ENCODE data around the gene CADM4. TPM values are rescaled to one million over a fixed set of nuclear protein-coding genes. Genes with fewer than 3 reads are reported as not detected.

The CADM4 gene
- total RNA-seq, 6 experiments from 2014 or later, result 2.2 to 4.7 (median 3.7) TPM

- 62% methylated on average over 4 of the region's 4 CpGs for WGBS (ENCODE audit: insufficient coverage, low coverage, low lambda C conversion rate, missing lambda C conversion rate)
- Histone ChIP-seq H3K4me3 (no peak overlapping the region), H3K27ac (no peak overlapping the region), H3K27me3 (no peaks in the 10 kb centered on the region), H3K36me3 (no peaks in the 10 kb centered on the region), H3K9me3 (no peaks in the 10 kb centered on the region), H3K4me1 (peaks cover 0 to 4% (median 0%) of the 10 kb centered on the region in 4 donors)
- intact Hi-C loops (cut with DNase I), result no loop called here
- no peak for DNase-seq
- ATAC-seq, result no peak
- TF ChIP-seq POLR2A (IDR thresholded peaks at IDR 0.05) (no peak), CTCF (IDR thresholded peaks at IDR 0.05) (no peak)
Measured at GRCh38 chr19:43622070-43622469, 17.6 kb downstream of the CADM4 start.

- peaks cover 0 to 4% (median 0%) of the 10 kb centered on the region in 4 donors for H3K4me1 ChIP-seq
- no peaks in the 10 kb centered on the region for H3K36me3 ChIP-seq
- no peak for ATAC-seq
- intact Hi-C loops (cut with DNase I), result no loop called here
- WGBS (ENCODE audit: insufficient coverage, low coverage, low lambda C conversion rate, missing lambda C conversion rate), result 56% methylated on average over 15 of the region's 23 CpGs
- no peaks in the 10 kb centered on the region for H3K27me3 ChIP-seq
- no peak for TF ChIP-seq POLR2A (IDR thresholded peaks at IDR 0.05)
- TF ChIP-seq CTCF (IDR thresholded peaks at IDR 0.05), result no peak
- H3K4me3 ChIP-seq, result peak overlapping the region; percentile 85 to 99 (median 97)
- DNase-seq, result peak in 1 of 3 donors; percentile 84
- no peaks in the 10 kb centered on the region for H3K9me3 ChIP-seq
- peak overlapping the region; percentile 82 to 93 (median 86) for H3K27ac ChIP-seq
Measured at GRCh38 chr19:43620061-43621001, 19.3 kb downstream of the CADM4 start.

- Histone ChIP-seq H3K36me3 (no peaks in the 10 kb centered on the region), H3K27me3 (no peaks in the 10 kb centered on the region), H3K9me3 (no peaks in the 10 kb centered on the region), H3K4me1 (peaks cover 0 to 4% (median 0%) of the 10 kb centered on the region in 4 donors), H3K27ac (peak within 1 kb of the TSS; percentile 82 to 93 (median 86)), H3K4me3 (peak within 1 kb of the TSS; percentile 85 to 99 (median 97))
- ATAC-seq (peak; percentile 87 to 93 (median 92)), DNase-seq (peak; percentile 88 to 90 (median 89))
- TF ChIP-seq CTCF (IDR thresholded peaks at IDR 0.05) (no peak), POLR2A (IDR thresholded peaks at IDR 0.05) (peak; percentile 82)
- intact Hi-C loops (cut with DNase I), result no loop called here
- WGBS (ENCODE audit: insufficient coverage, low coverage, low lambda C conversion rate, missing lambda C conversion rate), result under 1% methylated on average over 22 of the region's 81 CpGs
Measured at GRCh38 chr19:43619262-43620060, 20.2 kb downstream of the CADM4 start, which contains the start of gene ZNF428. ZNF428 (minus strand) TSS chr19:43619629; CDS start chr19:43614304, 5,325 bp downstream.

GRCh38 chr19:43618921-43619261, 20.8 kb downstream of the CADM4 start:
- peak in 1 of 3 donors; percentile 29 for DNase-seq
- no peak for TF ChIP-seq CTCF (IDR thresholded peaks at IDR 0.05)
- TF ChIP-seq POLR2A (IDR thresholded peaks at IDR 0.05), result no peak

More at GRCh38 chr19:43618921-43619261, 20.8 kb downstream of the CADM4 start:
- intact Hi-C loops (cut with DNase I), result no loop called here
- 3% methylated on average over 12 of the region's 14 CpGs for WGBS (ENCODE audit: insufficient coverage, low coverage, low lambda C conversion rate, missing lambda C conversion rate)
- H3K4me1 ChIP-seq, result peaks cover 0 to 4% (median 0%) of the 10 kb centered on the region in 4 donors
- H3K36me3 ChIP-seq, result no peaks in the 10 kb centered on the region
- peak overlapping the region; percentile 85 to 99 (median 97) for H3K4me3 ChIP-seq
- no peaks in the 10 kb centered on the region for H3K9me3 ChIP-seq
- ATAC-seq, result peak; percentile 33 to 55 (median 45)
- H3K27me3 ChIP-seq, result no peaks in the 10 kb centered on the region
- peak overlapping the region; percentile 82 to 93 (median 86) for H3K27ac ChIP-seq

All from right lobe of liver (tissue), 6 donors.